Fibroblast of skin of right quadriceps (primary cell): ENCODE data around the gene VPS72.

Experiments used
- DNase-seq: peaks from one replicate; pipeline ENCODE4 v3.0.0-alpha.2; 2013

VPS72 gene

GRCh38 chr1:151144474-151145303, 45.3 kb downstream of the VPS72 start:
- DNase-seq, result no peak

- DNase-seq, result no peak
Measured at GRCh38 chr1:151143986-151144385, 46.0 kb downstream of the VPS72 start.

GRCh38 chr1:151143057-151143435, 47.0 kb downstream of the VPS72 start:
- DNase-seq, result no peak

GRCh38 chr1:151142411-151143056, 47.5 kb downstream of the VPS72 start:
- no peak for DNase-seq

GRCh38 chr1:151137789-151138188, 52.2 kb downstream of the VPS72 start:
- no peak for DNase-seq

GRCh38 chr1:151135433-151136385, 54.3 kb downstream of the VPS72 start:
- no peak for DNase-seq

- DNase-seq, result no peak
Measured at GRCh38 chr1:151134991-151135390, 55.0 kb downstream of the VPS72 start.

- DNase-seq, result no peak
Measured at GRCh38 chr1:151134396-151134795, 55.6 kb downstream of the VPS72 start.

- no peak for DNase-seq
Measured at GRCh38 chr1:151133018-151133806, 56.8 kb downstream of the VPS72 start.

GRCh38 chr1:151132335-151133017, 57.5 kb downstream of the VPS72 start:
- DNase-seq, result no peak

GRCh38 chr1:151131701-151132334, 58.2 kb downstream of the VPS72 start:
- DNase-seq, result peak; percentile 13

- peak; percentile 93 for DNase-seq
Measured at GRCh38 chr1:151130987-151131586, 58.9 kb downstream of the VPS72 start.

GRCh38 chr1:151128800-151129199, 61.2 kb downstream of the VPS72 start:
- no peak for DNase-seq
